ENCODE measurements around the gene SLC5A6. TPM values are rescaled to one million over a fixed set of nuclear protein-coding genes. Genes with fewer than 3 reads are reported as not detected.

Gene SLC5A6
- total and polyA plus RNA-seq, 2 of the 4 experiments (the other 2 are of a cell fraction): 28.8 to 34.2 TPM

- DNase-seq: no peak
- Histone ChIP-seq H3K9me1 (ENCODE audit: insufficient read depth, low read length) (peaks cover 9% of the 10 kb centered on the region; the same call in 1 of the 2 replicates), H4K91ac (ENCODE audit: insufficient read depth, low read depth, low read length) (no peak overlapping the region), H2BK120ac (ENCODE audit: low read depth, low read length) (no peak overlapping the region), H4K20me1 (ENCODE audit: insufficient read depth, low read length) (no peaks in the 10 kb centered on the region), H2AK9ac (replicated peaks; ENCODE audit: low read depth, low read length, poor library complexity) (no peak overlapping the region), H3K4ac (ENCODE audit: low read depth, low read length) (no peak overlapping the region), H2BK20ac (ENCODE audit: low read depth, low read length) (no peak overlapping the region), H2BK5ac (ENCODE audit: low read depth, low read length, poor library complexity, severe bottlenecking) (no peak overlapping the region), H2AFZ (replicated peaks; ENCODE audit: low read length, poor library complexity) (no peak overlapping the region), H2AK5ac (ENCODE audit: low read depth, low read length) (no peak overlapping the region), H3K36me3 (ENCODE audit: control insufficient read depth, insufficient read depth, low read length) (no peaks in the 10 kb centered on the region), H3K79me1 (ENCODE audit: low read depth in 1 of 2, low read length in 2 of 2) (no peaks in the 10 kb centered on the region), H3K27ac (ENCODE audit: insufficient read depth, low read length) (no peak overlapping the region), H3K4me3 (ENCODE audit: insufficient read depth, low read depth, low read length) (no peak overlapping the region), H3K56ac (ENCODE audit: extremely low read depth, insufficient read depth, low read length) (no peak overlapping the region), H3K27me3 (ENCODE audit: control insufficient read depth, insufficient read depth, low read length) (peaks cover 46% of the 10 kb centered on the region), H2BK15ac (ENCODE audit: low read depth, low read length) (no peak overlapping the region), H3K23ac (ENCODE audit: low read depth, low read length) (no peak overlapping the region; the same call in 1 of the 2 replicates), H3K4me1 (ENCODE audit: control insufficient read depth, insufficient read depth, low read length) (peaks cover 6% of the 10 kb centered on the region), H3K18ac (ENCODE audit: low read depth, low read length) (no peak overlapping the region), H3K14ac (replicated peaks; ENCODE audit: low read depth, low read length) (no peak overlapping the region), H4K5ac (ENCODE audit: low read depth, low read length) (no peak overlapping the region), H4K8ac (ENCODE audit: low read depth in 2 of 2, low read length in 2 of 2) (no peak overlapping the region), H3K4me2 (ENCODE audit: low read depth, low read length) (no peak overlapping the region), H3K9ac (ENCODE audit: low read depth, low read length) (no peak overlapping the region), H3K9me3 (ENCODE audit: control insufficient read depth, insufficient read depth, low read length) (no peaks in the 10 kb centered on the region)
- in situ Hi-C loops (cut with MboI; ENCODE audit: low sequenced_read_pairs) (no loop called here), dilution Hi-C loops (cut with HindIII; ENCODE audit: low sequenced_read_pairs, unreplicated experiment) (no loop called here), intact Hi-C loops (cut with micrococcal nuclease) (no loop called here)
- TF ChIP-seq SMC3 (IDR thresholded peaks at IDR 0.05; ENCODE audit: low read depth, low read length) (no peak), ELK1 (IDR thresholded peaks at IDR 0.05; ENCODE audit: borderline replicate concordance, low read depth, low read length) (no peak), RCOR1 (IDR thresholded peaks at IDR 0.05; ENCODE audit: insufficient replicate concordance, low read length) (no peak), CEBPB (IDR thresholded peaks at IDR 0.05; ENCODE audit: low read depth, low read length) (no peak), CHD1 (IDR thresholded peaks at IDR 0.05; ENCODE audit: low read depth, low read length) (no peak), MAZ (IDR thresholded peaks at IDR 0.05; ENCODE audit: borderline replicate concordance, low read depth, low read length) (no peak), RFX5 (IDR thresholded peaks at IDR 0.05; ENCODE audit: low read depth, low read length) (no peak), BHLHE40 (IDR thresholded peaks at IDR 0.05; ENCODE audit: low read depth, low read length) (no peak), USF2 (IDR thresholded peaks at IDR 0.05; ENCODE audit: low read depth, low read length) (no peak), MXI1 (IDR thresholded peaks at IDR 0.05; ENCODE audit: borderline replicate concordance, low read depth, low read length) (no peak), NFE2L2 (IDR thresholded peaks at IDR 0.05; ENCODE audit: low read depth, low read length) (no peak), FOS (IDR thresholded peaks at IDR 0.05; ENCODE audit: low read depth, low read length) (no peak), RAD21 (IDR thresholded peaks at IDR 0.05; ENCODE audit: low read length) (no peak), MAFK (IDR thresholded peaks at IDR 0.05; ENCODE audit: low read depth, low read length) (no peak), CTCF (conservative IDR thresholded peaks at IDR 0.05; ENCODE audit: low read depth, low read length) (no peak)
- no peak for ATAC-seq (ENCODE audit: low read depth)
- CTCF ChIA-PET: no interaction called here
- no TSS peak for BruUV-seq (replicated peaks)
- WGBS, 2 experiments (ENCODE audit: extremely low coverage in 2 of 2, insufficient read length in 1 of 2): 69% methylated on average over 2 of the region's 7 CpGs; no CpG with 5 or more reads in 1 of the 2 experiments
- POLR2A ChIA-PET (ENCODE audit: unreplicated experiment): no interaction called here
These were observed 44.9 kb upstream of the SLC5A6 start for GRCh38 chr2:27256855-27257454.

Data from IMR-90 (cell line).